IMR-90 (cell line): ENCODE results near the gene TOB2. TPM values are rescaled to one million over a fixed set of nuclear protein-coding genes. Genes with fewer than 3 reads are reported as not detected.

Experiments used
- ATAC-seq: fragments of 200-7000 bp; cut with Tn5 transposase; 2 replicates; pipeline ENCODE4 v1.9.1; 2020; ENCODE audit warnings: low read depth, mild to moderate bottlenecking, moderate library complexity
- BruUV-seq: library from RNA; stranded (reverse); fragments of 400-500 nt; replicated peaks from 2 replicates; lab custom pipeline; 2021; lab: Mats Ljungman, UMichigan
- CTCF ChIA-PET: fragments of 300-600 bp; formaldehyde crosslinking; extraction: SDS; loops from one replicate; lab custom pipeline; 2021; ENCODE audit warnings: antibody characterized with exemption; lab: Yijun Ruan, JAX
- POLR2A ChIA-PET: fragments of 300-600 bp; sonication (Branson Sonifier 250); formaldehyde crosslinking; loops from one replicate; lab custom pipeline; 2022; ENCODE audit warnings: antibody characterized with exemption; ENCODE audit not compliant: unreplicated experiment; lab: Charles Lee
- DNase-seq: peaks from one replicate; pipeline ENCODE4 v3.0.0; 2013
- H2AFZ ChIP-seq: replicated peaks from 2 replicates; pipeline ENCODE3; 2013; ENCODE audit warnings: low read length, mild to moderate bottlenecking; ENCODE audit not compliant: poor library complexity
- H2AK5ac ChIP-seq: 2 replicates; pipeline ENCODE4 v1.6.1; 2013; ENCODE audit warnings: low read depth, low read length, inconsistent platforms
- H2AK9ac ChIP-seq: replicated peaks from 2 replicates; pipeline ENCODE3; 2013; ENCODE audit warnings: mild to moderate bottlenecking, low read depth, low read length, moderate library complexity; ENCODE audit not compliant: poor library complexity
- H2BK120ac ChIP-seq: 2 replicates; pipeline ENCODE4 v1.6.1; 2013; ENCODE audit warnings: low read depth, low read length, inconsistent platforms
- H2BK15ac ChIP-seq: 3 replicates; pipeline ENCODE4 v1.6.1; 2013; ENCODE audit warnings: low read depth, low read length, inconsistent platforms
- H2BK20ac ChIP-seq: 2 replicates; pipeline ENCODE4 v1.6.1; 2013; ENCODE audit warnings: low read depth, mild to moderate bottlenecking, inconsistent platforms, low read length, moderate library complexity
- H2BK5ac ChIP-seq: 2 replicates; pipeline ENCODE4 v1.6.1; 2013; ENCODE audit warnings: mild to moderate bottlenecking, low read depth, low read length, inconsistent platforms; ENCODE audit not compliant: poor library complexity, severe bottlenecking
- H3K14ac ChIP-seq: replicated peaks from 2 replicates; pipeline ENCODE4 v1.6.1; 2013; ENCODE audit warnings: low read depth, low read length, inconsistent platforms
- H3K18ac ChIP-seq: 2 replicates; pipeline ENCODE4 v1.6.1; 2013; ENCODE audit warnings: low read depth, low read length, control low read depth
- H3K23ac ChIP-seq: 2 replicates; pipeline ENCODE4 v1.6.1; 2013; ENCODE audit warnings: low read depth, low read length, inconsistent platforms
- H3K27ac ChIP-seq: 2 replicates; pipeline ENCODE4 v1.5.1; 2013; ENCODE audit warnings: mild to moderate bottlenecking, control low read depth, low read length; ENCODE audit not compliant: insufficient read depth
- H3K27me3 ChIP-seq: 2 replicates; pipeline ENCODE4 v1.6.1; 2013; ENCODE audit warnings: low read length; ENCODE audit not compliant: control insufficient read depth, insufficient read depth
- H3K36me3 ChIP-seq: 2 replicates; pipeline ENCODE4 v1.6.1; 2013; ENCODE audit warnings: low read length, mixed read lengths; ENCODE audit not compliant: control insufficient read depth, insufficient read depth
- H3K4ac ChIP-seq: 2 replicates; pipeline ENCODE4 v1.6.1; 2013; ENCODE audit warnings: low read depth, low read length, inconsistent platforms
- H3K4me1 ChIP-seq: 2 replicates; pipeline ENCODE4 v1.6.1; 2013; ENCODE audit warnings: low read length, mixed read lengths; ENCODE audit not compliant: control insufficient read depth, insufficient read depth
- H3K4me2 ChIP-seq: 2 replicates; pipeline ENCODE4 v1.6.1; 2013; ENCODE audit warnings: low read depth, mild to moderate bottlenecking, control low read depth, low read length, moderate library complexity
- H3K4me3 ChIP-seq: 2 replicates; pipeline ENCODE4 v1.5.1; 2013; ENCODE audit warnings: low read depth, mild to moderate bottlenecking, control low read depth, low read length, moderate library complexity; ENCODE audit not compliant: insufficient read depth
- H3K56ac ChIP-seq: 2 replicates; pipeline ENCODE4 v1.6.1; 2013; ENCODE audit warnings: low read length, inconsistent platforms; ENCODE audit not compliant: insufficient read depth; ENCODE audit errors: extremely low read depth
- H3K79me1 ChIP-seq, 2 experiments: 2 replicates each; pipeline ENCODE4 v1.6.1; 2013; ENCODE audit warnings: low read length in 2 of 2, inconsistent platforms in 1 of 2, low read depth in 1 of 2
- H3K9ac ChIP-seq: 2 replicates; pipeline ENCODE4 v1.6.1; 2013; ENCODE audit warnings: low read depth, low read length, control low read depth
- H3K9me1 ChIP-seq: 2 replicates; pipeline ENCODE4 v1.6.1; 2013; ENCODE audit warnings: low read length, inconsistent platforms; ENCODE audit not compliant: insufficient read depth
- H3K9me3 ChIP-seq: 2 replicates; pipeline ENCODE4 v1.6.1; 2013; ENCODE audit warnings: low read length; ENCODE audit not compliant: control insufficient read depth, insufficient read depth
- H4K20me1 ChIP-seq: 2 replicates; pipeline ENCODE4 v1.6.1; 2013; ENCODE audit warnings: low read length, inconsistent platforms; ENCODE audit not compliant: insufficient read depth
- H4K5ac ChIP-seq: 2 replicates; pipeline ENCODE4 v1.6.1; 2013; ENCODE audit warnings: mild to moderate bottlenecking, low read depth, low read length, control low read depth
- H4K8ac ChIP-seq, 2 experiments: 2 replicates each; pipeline ENCODE4 v1.6.1; 2013; ENCODE audit warnings: low read depth in 2 of 2, low read length in 2 of 2, control low read depth in 1 of 2, inconsistent platforms in 1 of 2
- H4K91ac ChIP-seq: 2 replicates; pipeline ENCODE4 v1.6.1; 2013; ENCODE audit warnings: low read depth, low read length, inconsistent platforms; ENCODE audit not compliant: insufficient read depth
- CEBPB ChIP-seq: IDR thresholded peaks from 2 replicates; pipeline ENCODE4 v1.6.1; 2012; ENCODE audit warnings: low read depth, low read length, improper control_type of control experiment
- CHD1 ChIP-seq: IDR thresholded peaks from 2 replicates; pipeline ENCODE4 v1.6.1; 2012; ENCODE audit warnings: low read depth, low read length, improper control_type of control experiment
- CTCF ChIP-seq: conservative IDR thresholded peaks from 2 replicates; pipeline ENCODE4 v1.5.1; 2012; ENCODE audit warnings: mild to moderate bottlenecking, low read depth, low read length, improper control_type of control experiment
- FOS ChIP-seq: fragments of 150-350 bp; IDR thresholded peaks from 2 replicates; pipeline ENCODE4 v1.6.1; 2016; ENCODE audit warnings: low read depth, low read length
- MAFK ChIP-seq: IDR thresholded peaks from 2 replicates; pipeline ENCODE4 v1.6.1; 2012; ENCODE audit warnings: low read depth, low read length, improper control_type of control experiment
- NFE2L2 ChIP-seq: fragments of 150-350 bp; IDR thresholded peaks from 2 replicates; pipeline ENCODE4 v1.6.1; 2016; ENCODE audit warnings: low read depth, mild to moderate bottlenecking, low read length
- POLR2A ChIP-seq: IDR thresholded peaks from 2 replicates; pipeline ENCODE4 v1.6.1; 2012; ENCODE audit warnings: mild to moderate bottlenecking, low read depth, low read length
- RAD21 ChIP-seq: IDR thresholded peaks from 2 replicates; pipeline ENCODE4 v1.6.1; 2012; ENCODE audit warnings: low read length, improper control_type of control experiment
- RCOR1 ChIP-seq: IDR thresholded peaks from 2 replicates; pipeline ENCODE4 v1.6.1; 2012; ENCODE audit warnings: mild to moderate bottlenecking, low read length, improper control_type of control experiment; ENCODE audit not compliant: insufficient replicate concordance
- RFX5 ChIP-seq: IDR thresholded peaks from 2 replicates; pipeline ENCODE4 v1.8.0; 2012; ENCODE audit warnings: low read depth, mild to moderate bottlenecking, low read length, moderate library complexity
- SMC3 ChIP-seq: fragments of 150-350 bp; IDR thresholded peaks from 2 replicates; pipeline ENCODE4 v1.6.1; 2016; ENCODE audit warnings: low read depth, mild to moderate bottlenecking, antibody characterized with exemption, low read length, moderate library complexity
- WGBS, 2 experiments: methylation state at CpG; one replicate each; pipeline versions ENCODE4 v1.1.5 to v1.1.7; 2013; ENCODE audit warnings: missing lambda C conversion rate in 2 of 2; ENCODE audit not compliant: insufficient read length in 1 of 2; ENCODE audit errors: extremely low coverage in 2 of 2; 5-methylcytosine and 5-hydroxymethylcytosine counted together
- dilution Hi-C: fragments of 300-500 bp; cut with HindIII; formaldehyde crosslinking; loops from one replicate; pipeline ENCODE4 v1.14.3; 2018; ENCODE audit warnings: low sequenced_read_pairs; ENCODE audit not compliant: unreplicated experiment
- in situ Hi-C: fragments of 300-500 bp; cut with MboI; formaldehyde crosslinking; loops from 3 replicates; pipeline ENCODE4 v1.14.3; 2019; ENCODE audit warnings: low sequenced_read_pairs, inconsistent platforms, mixed read lengths
- intact Hi-C: fragments of 100-400 bp; cut with micrococcal nuclease; formaldehyde crosslinking; loops from 2 replicates; pipeline ENCODE4 v1.10.0; 2022
- polyA plus RNA-seq, 3 experiments: library from polyadenylated mRNA; depleted of rRNA; stranded (reverse); fragments of >200 nt; gene quantifications; 2 replicates each; pipeline ENCODE4 v1.2.3, GENCODE V29; 2012; ENCODE audit warnings: low replicate concordance in 1 of 3
- total RNA-seq: library from RNA; depleted of rRNA; stranded (reverse); fragments of >200 nt; gene quantifications from 2 replicates; pipeline ENCODE4 v1.2.3, GENCODE V29; 2012
- TF ChIP-seq, protein P1 (sequence below): fragments of 150-350 bp; IDR thresholded peaks from 2 replicates; pipeline ENCODE4 v1.6.1; 2017; ENCODE audit warnings: mild to moderate bottlenecking, antibody characterized with exemption, low read length, low read depth
- TF ChIP-seq, protein P2 (sequence below): fragments of 150-350 bp; IDR thresholded peaks from 2 replicates; pipeline ENCODE4 v1.6.1; 2016; ENCODE audit warnings: low read depth, mild to moderate bottlenecking, low read length, moderate library complexity, borderline replicate concordance

The TOB2 gene
- total and polyA plus RNA-seq, 2 of the 4 experiments (the other 2 are of a cell fraction) = 17.4 to 23.3 TPM

DNA sequence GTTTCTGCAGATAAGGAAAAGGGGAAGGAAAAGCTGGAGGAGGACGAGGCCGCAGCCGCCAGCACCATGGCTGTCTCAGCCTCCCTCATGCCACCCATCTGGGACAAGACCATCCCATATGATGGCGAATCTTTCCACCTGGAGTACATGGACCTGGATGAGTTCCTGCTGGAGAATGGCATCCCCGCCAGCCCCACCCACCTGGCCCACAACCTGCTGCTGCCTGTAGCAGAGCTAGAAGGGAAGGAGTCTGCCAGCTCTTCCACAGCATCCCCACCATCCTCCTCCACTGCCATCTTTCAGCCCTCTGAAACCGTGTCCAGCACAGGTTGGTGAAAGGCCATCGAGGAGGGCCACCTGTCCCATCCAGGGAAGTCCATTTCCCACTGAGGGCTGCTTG lies 59.3 kb downstream of the TOB2 start:
- Histone ChIP-seq H3K27ac (no peak overlapping the region), H3K9me3 (no peaks in the 10 kb centered on the region), H4K5ac (no peak overlapping the region), H3K4me3 (no peak overlapping the region), H3K4ac (no peak overlapping the region), H3K56ac (no peak overlapping the region), H2AK5ac (no peak overlapping the region), H2AK9ac (no peak overlapping the region), H3K27me3 (no peaks in the 10 kb centered on the region), H4K91ac (no peak overlapping the region), H3K9ac (no peak overlapping the region), H3K79me1 (peaks cover 13 to 28% of the 10 kb centered on the region in 2 experiments), H3K14ac (no peak overlapping the region), H2BK15ac (no peak overlapping the region), H4K8ac (no peak overlapping the region), H3K4me1 (peaks cover 5% of the 10 kb centered on the region), H3K23ac (no peak overlapping the region), H2AFZ (no peak overlapping the region), H3K9me1 (no peaks in the 10 kb centered on the region), H3K4me2 (no peak overlapping the region), H2BK20ac (no peak overlapping the region), H2BK5ac (no peak overlapping the region), H3K18ac (no peak overlapping the region), H2BK120ac (no peak overlapping the region), H3K36me3 (peaks cover 25% of the 10 kb centered on the region), H4K20me1 (no peaks in the 10 kb centered on the region)
- ATAC-seq = no peak
- 100% methylated on average over 1 of the region's 7 CpGs; no CpG with 5 or more reads in 1 of the 2 experiments for WGBS, 2 experiments
- CTCF ChIA-PET = no interaction called here
- BruUV-seq = no TSS peak
- DNase-seq = no peak
- intact Hi-C loops = no loop called here
- in situ Hi-C loops = no loop called here
- POLR2A ChIA-PET = no interaction called here
- TF ChIP-seq SMC3 (no peak), NFE2L2 (no peak), RFX5 (no peak), CEBPB (no peak), POLR2A (no peak), MAFK (no peak), CHD1 (no peak), RAD21 (no peak), FOS (no peak), RCOR1 (no peak), CTCF (no peak)
- TF ChIP-seq, protein P1, sequence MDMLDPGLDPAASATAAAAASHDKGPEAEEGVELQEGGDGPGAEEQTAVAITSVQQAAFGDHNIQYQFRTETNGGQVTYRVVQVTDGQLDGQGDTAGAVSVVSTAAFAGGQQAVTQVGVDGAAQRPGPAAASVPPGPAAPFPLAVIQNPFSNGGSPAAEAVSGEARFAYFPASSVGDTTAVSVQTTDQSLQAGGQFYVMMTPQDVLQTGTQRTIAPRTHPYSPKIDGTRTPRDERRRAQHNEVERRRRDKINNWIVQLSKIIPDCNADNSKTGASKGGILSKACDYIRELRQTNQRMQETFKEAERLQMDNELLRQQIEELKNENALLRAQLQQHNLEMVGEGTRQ = no peak
- TF ChIP-seq, protein P2, sequence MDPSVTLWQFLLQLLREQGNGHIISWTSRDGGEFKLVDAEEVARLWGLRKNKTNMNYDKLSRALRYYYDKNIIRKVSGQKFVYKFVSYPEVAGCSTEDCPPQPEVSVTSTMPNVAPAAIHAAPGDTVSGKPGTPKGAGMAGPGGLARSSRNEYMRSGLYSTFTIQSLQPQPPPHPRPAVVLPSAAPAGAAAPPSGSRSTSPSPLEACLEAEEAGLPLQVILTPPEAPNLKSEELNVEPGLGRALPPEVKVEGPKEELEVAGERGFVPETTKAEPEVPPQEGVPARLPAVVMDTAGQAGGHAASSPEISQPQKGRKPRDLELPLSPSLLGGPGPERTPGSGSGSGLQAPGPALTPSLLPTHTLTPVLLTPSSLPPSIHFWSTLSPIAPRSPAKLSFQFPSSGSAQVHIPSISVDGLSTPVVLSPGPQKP = no peak
- dilution Hi-C loops = no loop called here
